Measurements from ENCODE around the gene ITPKA. TPM values are rescaled to one million over a fixed set of nuclear protein-coding genes. Genes with fewer than 3 reads are reported as not detected.

Gene ITPKA
- total RNA-seq, 1 experiment from 2014 or later = 6.7 TPM

DNA sequence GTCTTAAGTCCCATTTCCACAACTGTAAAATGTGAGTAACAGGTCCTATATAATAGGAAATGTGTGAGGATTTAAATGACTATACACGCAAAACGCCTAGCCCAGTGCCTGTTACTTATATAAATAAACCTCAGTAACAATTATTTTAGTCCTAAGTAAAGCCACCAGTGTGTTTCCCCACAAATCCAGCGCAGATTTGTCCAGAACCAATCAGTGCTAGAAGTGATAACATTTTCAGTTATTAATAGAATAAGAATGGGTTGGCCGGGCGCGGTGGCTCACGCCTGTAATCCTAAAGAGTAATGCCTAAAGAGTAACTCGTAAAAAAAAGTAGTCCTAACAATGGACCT lies 49.8 kb downstream of the ITPKA start:
- no peak for DNase-seq (ENCODE audit: low read depth)
- in situ Hi-C loops (cut with HindIII; ENCODE audit: low pct_unique_long_range_greater_than_20kb, low sequenced_read_pairs) = no loop called here

DNA sequence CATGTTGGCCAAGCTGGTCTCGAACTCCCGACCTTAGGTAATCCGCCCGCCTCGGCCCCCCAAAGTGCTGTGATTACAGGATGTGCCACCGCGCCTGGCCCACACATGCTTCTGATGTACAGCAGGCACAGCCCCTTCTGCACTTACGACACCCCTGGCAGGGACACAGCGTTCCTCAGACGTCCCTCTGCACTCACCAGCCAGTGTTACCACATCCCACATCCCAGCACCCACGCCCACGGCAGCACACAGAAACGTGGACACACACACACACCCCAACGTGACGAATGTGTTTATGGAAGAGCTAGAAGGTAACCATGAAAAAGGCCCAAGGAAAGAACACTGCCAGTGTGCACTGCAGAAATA lies 51.0 kb downstream of the ITPKA start:
- DNase-seq (ENCODE audit: low read depth) = no peak
- in situ Hi-C loops (cut with HindIII; ENCODE audit: low pct_unique_long_range_greater_than_20kb, low sequenced_read_pairs) = no loop called here

DNA sequence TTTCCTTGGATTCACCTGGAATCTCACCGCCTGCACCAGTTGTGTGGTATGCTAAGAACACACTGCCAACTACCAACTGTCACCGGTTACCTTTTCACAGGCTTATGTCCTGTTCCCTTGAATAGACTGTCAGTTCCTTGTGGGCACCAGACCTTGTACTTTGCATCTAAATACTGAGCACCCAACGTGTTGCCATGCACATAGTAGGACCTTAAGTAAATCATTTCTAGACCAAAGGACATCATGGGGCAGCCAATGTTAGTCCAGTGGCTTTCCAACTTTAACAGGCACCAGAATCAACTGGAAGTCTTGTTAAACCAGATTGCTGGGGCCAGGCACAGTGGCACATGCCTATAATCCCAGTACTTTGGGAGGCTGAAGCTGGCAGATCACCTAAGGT lies 51.5 kb downstream of the ITPKA start:
- DNase-seq (ENCODE audit: low read depth) = no peak

DNA sequence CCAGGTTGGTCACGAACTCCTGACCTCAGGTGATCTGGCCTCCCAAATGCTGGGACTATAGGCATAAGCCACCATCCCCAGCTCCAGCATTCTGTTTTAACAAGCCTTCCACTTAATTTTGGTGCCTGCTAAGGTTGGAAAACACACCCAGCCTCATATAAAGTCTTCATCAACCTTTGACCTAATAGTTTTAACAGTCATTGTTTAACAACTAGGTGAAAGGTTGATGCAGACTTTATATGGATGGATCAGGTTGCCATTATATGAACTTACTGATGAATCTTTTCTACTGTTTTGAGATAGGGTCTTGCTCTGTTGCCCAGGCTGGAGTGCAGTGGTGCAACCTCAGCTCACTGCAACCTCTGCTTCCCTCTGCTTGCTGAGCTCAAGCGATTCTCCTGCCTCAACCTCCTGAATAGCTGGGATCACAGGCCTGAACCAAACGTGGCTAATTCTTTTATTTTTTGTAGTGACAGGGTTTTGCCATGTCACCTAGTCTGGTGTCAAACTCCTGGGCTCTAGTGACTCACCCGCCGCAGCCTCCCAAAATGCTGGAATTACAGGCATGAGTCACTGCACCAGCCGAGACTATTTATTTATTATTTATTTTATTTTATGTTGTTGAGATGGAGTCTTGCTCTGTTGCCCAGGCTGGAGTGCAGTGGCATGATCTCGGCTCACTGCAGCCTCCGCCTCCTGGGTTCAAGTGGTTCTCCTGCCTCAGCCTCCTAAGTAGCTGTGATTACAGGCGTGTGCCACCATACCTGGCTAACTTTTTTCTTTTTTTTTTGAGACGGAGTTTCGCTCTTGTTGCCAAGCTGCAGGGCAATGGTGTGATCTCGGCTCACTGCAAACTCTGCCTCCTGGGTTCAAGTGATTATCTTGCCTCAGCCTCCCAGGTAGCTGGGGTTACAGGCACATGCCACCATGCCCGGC lies 53.4 kb downstream of the ITPKA start:
- in situ Hi-C loops (cut with HindIII; ENCODE audit: low pct_unique_long_range_greater_than_20kb, low sequenced_read_pairs) = no loop called here
- peak; percentile 64 for DNase-seq (ENCODE audit: low read depth)

More for the DNA sequence above, 51.5 kb downstream of the ITPKA start:
- in situ Hi-C loops (cut with HindIII; ENCODE audit: low pct_unique_long_range_greater_than_20kb, low sequenced_read_pairs) = no loop called here

DNA sequence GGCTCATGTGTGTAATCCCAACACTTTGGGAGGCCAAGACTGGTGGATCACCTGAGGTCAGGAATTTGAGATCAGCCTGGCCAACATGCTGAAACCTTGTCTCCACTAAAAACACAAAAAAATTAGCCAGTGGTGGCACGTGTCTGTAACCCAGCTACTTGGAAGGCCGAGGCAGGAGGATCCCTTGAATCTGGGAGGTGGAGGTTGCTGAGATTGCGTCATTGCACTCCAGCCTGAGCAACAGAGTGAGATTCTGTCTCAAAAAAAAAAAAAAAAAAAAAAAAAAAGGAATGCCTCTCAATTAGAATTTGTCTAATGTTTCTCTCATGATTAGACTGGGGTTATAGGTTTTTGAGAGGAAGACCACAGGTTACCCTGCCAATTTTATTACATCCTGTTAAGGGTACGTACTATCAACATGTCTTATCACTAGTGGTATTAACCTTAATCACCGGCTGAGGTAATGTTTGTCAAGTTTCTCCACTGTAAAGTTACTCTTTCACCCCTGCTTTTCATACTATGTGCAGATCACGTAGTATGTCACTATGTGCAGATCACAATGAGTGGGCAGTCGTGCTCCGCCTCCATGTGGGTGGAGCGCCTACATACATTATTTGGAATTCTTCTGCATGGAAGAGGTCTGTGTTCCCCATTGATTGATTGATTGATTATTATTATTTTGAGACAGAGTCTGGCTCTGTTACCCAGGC lies 56.5 kb downstream of the ITPKA start:
- in situ Hi-C loops (cut with HindIII; ENCODE audit: low pct_unique_long_range_greater_than_20kb, low sequenced_read_pairs) = no loop called here
- DNase-seq (ENCODE audit: low read depth) = no peak

Other genes with a start within 250 kb of the ITPKA start
- 81.2 and 93.0 TPM in 2 replicates for gene OIP5, start 161.3 kb upstream of the ITPKA start, total RNA-seq (2014; rRNA removed; shearing (Covaris generic); ENCODE audit: low replicate concordance)
- gene NUSAP1, start 161.0 kb upstream of the ITPKA start, total RNA-seq (2014; rRNA removed; shearing (Covaris generic); ENCODE audit: low replicate concordance) = 177 and 204 TPM in 2 replicates
- gene NDUFAF1, start 91.4 kb upstream of the ITPKA start, total RNA-seq (2014; rRNA removed; shearing (Covaris generic); ENCODE audit: low replicate concordance) = 16.1 and 33.7 TPM in 2 replicates
- gene RTF1, start 76.8 kb upstream of the ITPKA start, total RNA-seq (2014; rRNA removed; shearing (Covaris generic); ENCODE audit: low replicate concordance) = 24.2 and 41.8 TPM in 2 replicates
- gene LTK, start 20.0 kb downstream of the ITPKA start, total RNA-seq (2014; rRNA removed; shearing (Covaris generic); ENCODE audit: low replicate concordance) = not detected in 2 replicates
- 9.3 and 24.2 TPM in 2 replicates for gene RPAP1, start 50.4 kb downstream of the ITPKA start, total RNA-seq (2014; rRNA removed; shearing (Covaris generic); ENCODE audit: low replicate concordance)
- gene TYRO3, start 65.3 kb downstream of the ITPKA start, total RNA-seq (2014; rRNA removed; shearing (Covaris generic); ENCODE audit: low replicate concordance) = 16.5 and 20.2 TPM in 2 replicates
- gene MGA, start 166.5 kb downstream of the ITPKA start, total RNA-seq (2014; rRNA removed; shearing (Covaris generic); ENCODE audit: low replicate concordance) = 21.0 and 36.1 TPM in 2 replicates